Mesendoderm (in vitro differentiated cells): ENCODE data around the gene IGF1R.

Source experiments
- DNase-seq: peaks from one replicate; pipeline ENCODE4 v3.0.0; 2013
- H2AK5ac ChIP-seq: 2 replicates; pipeline ENCODE4 v1.6.1; 2013; ENCODE audit warnings: low read length, inconsistent platforms
- H2BK120ac ChIP-seq: 2 replicates; pipeline ENCODE4 v1.6.1; 2013; ENCODE audit warnings: low read depth, mild to moderate bottlenecking, low read length, moderate library complexity, mixed read lengths
- H2BK15ac ChIP-seq: replicated peaks from 2 replicates; pipeline ENCODE4 v1.6.1; 2013; ENCODE audit warnings: low read depth, mild to moderate bottlenecking, moderate library complexity
- H2BK5ac ChIP-seq: 2 replicates; pipeline ENCODE4 v1.6.1; 2013; ENCODE audit warnings: low read length, inconsistent platforms
- H3K18ac ChIP-seq: 2 replicates; pipeline ENCODE4 v1.6.1; 2013; ENCODE audit warnings: mild to moderate bottlenecking, low read length, mixed read lengths
- H3K23ac ChIP-seq: one replicate; pipeline ENCODE4 v1.6.1; 2013; ENCODE audit warnings: low read length
- H3K27ac ChIP-seq: 2 replicates; pipeline ENCODE4 v1.5.1; 2013; ENCODE audit warnings: low read depth, mild to moderate bottlenecking, inconsistent platforms, low read length, moderate library complexity
- H3K27me3 ChIP-seq: 2 replicates; pipeline ENCODE4 v1.6.1; 2013; ENCODE audit warnings: low read length, control low read depth, mild to moderate bottlenecking, inconsistent platforms; ENCODE audit not compliant: insufficient read depth, poor library complexity
- H3K36me3 ChIP-seq: 2 replicates; pipeline ENCODE4 v1.6.1; 2013; ENCODE audit warnings: low read length, inconsistent platforms; ENCODE audit not compliant: control insufficient read depth, insufficient read depth
- H3K4ac ChIP-seq: one replicate; pipeline ENCODE4 v1.6.1; 2013; ENCODE audit warnings: low read depth, mild to moderate bottlenecking, low read length, moderate library complexity
- H3K4me1 ChIP-seq: 2 replicates; pipeline ENCODE4 v1.6.1; 2013; ENCODE audit warnings: low read depth, low read length, inconsistent platforms; ENCODE audit not compliant: control insufficient read depth
- H3K4me2 ChIP-seq: 2 replicates; pipeline ENCODE4 v1.6.1; 2013; ENCODE audit warnings: low read length
- H3K4me3 ChIP-seq: 2 replicates; pipeline ENCODE4 v1.5.1; 2013; ENCODE audit warnings: mild to moderate bottlenecking, low read length
- H3K56ac ChIP-seq: one replicate; pipeline ENCODE4 v1.6.1; 2013; ENCODE audit warnings: low read length
- H3K79me1 ChIP-seq: 2 replicates; pipeline ENCODE4 v1.6.1; 2013; ENCODE audit warnings: low read length, inconsistent platforms
- H3K79me2 ChIP-seq: 2 replicates; pipeline ENCODE4 v1.6.1; 2013; ENCODE audit warnings: mild to moderate bottlenecking, low read length; ENCODE audit not compliant: control insufficient read depth, insufficient read depth
- H3K9ac ChIP-seq: 2 replicates; pipeline ENCODE4 v1.6.1; 2013; ENCODE audit warnings: low read length, inconsistent platforms
- H4K5ac ChIP-seq: one replicate; pipeline ENCODE4 v1.6.1; 2013; ENCODE audit warnings: low read length
- H4K8ac ChIP-seq: one replicate; pipeline ENCODE4 v1.6.1; 2013; ENCODE audit warnings: low read depth, mild to moderate bottlenecking, control low read depth, low read length, moderate library complexity
- WGBS: extraction: QIAGEN DNeasy Blood & Tissue Kit; methylation state at CpG from one replicate; pipeline ENCODE4 v1.1.7; 2013; ENCODE audit warnings: low lambda C conversion rate, missing lambda C conversion rate; ENCODE audit not compliant: insufficient coverage; ENCODE audit errors: extremely low coverage; 5-methylcytosine and 5-hydroxymethylcytosine counted together

The IGF1R gene

DNA sequence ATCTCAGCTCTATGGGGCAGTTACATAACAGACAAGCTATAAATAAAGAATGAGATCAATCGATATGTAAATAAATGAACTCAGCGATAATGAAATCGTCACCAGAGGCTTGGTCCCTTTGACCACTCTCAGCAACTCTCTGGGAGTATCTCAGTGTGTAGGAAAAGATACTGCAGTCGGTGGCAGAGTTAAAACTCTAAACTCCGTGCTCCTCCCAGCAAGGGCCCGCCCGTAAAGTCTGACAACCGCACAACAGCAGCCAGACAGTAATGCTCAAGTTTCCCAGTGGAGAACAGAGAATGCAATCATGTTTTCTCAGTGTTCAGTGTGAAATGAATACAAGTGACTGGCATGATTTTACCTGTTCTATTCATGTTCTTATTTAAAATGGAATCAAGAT is 28.3 kb upstream of the IGF1R start:
- Histone ChIP-seq H3K18ac (no peak overlapping the region), H4K8ac (no peak overlapping the region), H2BK15ac (no peak overlapping the region), H3K9ac (no peak overlapping the region), H3K79me2 (no peaks in the 10 kb centered on the region), H3K36me3 (no peaks in the 10 kb centered on the region), H4K5ac (no peak overlapping the region), H3K23ac (no peak overlapping the region), H2BK5ac (no peak overlapping the region), H3K4me2 (no peak overlapping the region), H3K4ac (no peak overlapping the region), H3K4me1 (no peaks in the 10 kb centered on the region), H2AK5ac (no peak overlapping the region), H3K56ac (no peak overlapping the region), H2BK120ac (no peak overlapping the region), H3K27ac (no peak overlapping the region), H3K79me1 (no peaks in the 10 kb centered on the region), H3K4me3 (no peak overlapping the region), H3K27me3 (no peaks in the 10 kb centered on the region)
- no peak for DNase-seq
- WGBS = no CpG with 5 or more reads among the region's 8 CpGs

DNA sequence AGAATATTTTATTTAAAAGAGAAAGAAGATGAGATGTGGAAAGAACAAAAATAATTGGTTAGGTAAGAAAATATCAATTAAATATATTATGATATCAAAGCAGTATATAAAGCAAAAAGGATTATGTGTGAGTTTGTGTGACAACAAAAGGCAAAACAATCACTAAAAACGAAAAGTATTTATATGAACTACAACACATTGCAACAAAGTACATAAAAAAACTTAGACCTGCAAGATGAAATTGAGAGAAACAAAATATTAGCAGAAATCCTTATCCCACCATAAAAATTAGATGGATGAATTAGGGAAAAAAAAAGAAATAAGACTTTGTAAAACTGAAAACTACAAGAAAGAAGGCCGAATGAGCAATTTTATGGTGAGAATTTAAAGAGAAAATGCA is 27.3 kb upstream of the IGF1R start:
- Histone ChIP-seq H3K79me2 (no peaks in the 10 kb centered on the region), H2BK120ac (no peak overlapping the region), H3K56ac (no peak overlapping the region), H3K4me1 (no peaks in the 10 kb centered on the region), H3K4me2 (no peak overlapping the region), H3K4me3 (no peak overlapping the region), H3K23ac (no peak overlapping the region), H3K27ac (no peak overlapping the region), H2BK5ac (no peak overlapping the region), H3K18ac (no peak overlapping the region), H3K36me3 (no peaks in the 10 kb centered on the region), H3K9ac (no peak overlapping the region), H3K4ac (no peak overlapping the region), H4K5ac (no peak overlapping the region), H3K27me3 (no peaks in the 10 kb centered on the region), H2BK15ac (no peak overlapping the region), H4K8ac (no peak overlapping the region), H2AK5ac (no peak overlapping the region), H3K79me1 (no peaks in the 10 kb centered on the region)
- no peak for DNase-seq
- no CpG with 5 or more reads among the region's 2 CpGs for WGBS

DNA sequence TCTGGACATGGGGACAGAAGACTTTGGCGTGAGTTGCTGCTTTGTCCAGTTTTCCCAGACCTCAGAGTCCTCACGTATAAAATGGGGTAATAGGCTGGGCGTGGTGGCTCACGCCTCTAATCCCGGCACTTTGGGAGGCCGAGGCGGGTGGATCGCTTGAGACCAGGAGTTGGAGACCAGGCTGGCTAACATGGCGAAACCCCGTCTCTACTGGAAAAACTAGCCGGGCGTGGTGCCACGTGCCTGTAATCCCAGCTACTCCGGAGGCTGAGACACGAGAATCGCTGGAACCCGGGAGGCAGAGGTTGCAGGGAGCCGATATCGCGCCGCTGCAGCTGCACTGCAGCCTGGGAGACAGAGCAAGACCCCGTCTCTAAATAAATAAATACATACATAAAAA is 22.7 kb upstream of the IGF1R start:
- Histone ChIP-seq H3K18ac (no peak overlapping the region), H3K4me3 (no peak overlapping the region), H3K56ac (no peak overlapping the region), H4K8ac (no peak overlapping the region), H3K36me3 (no peaks in the 10 kb centered on the region), H3K23ac (no peak overlapping the region), H3K4me1 (no peaks in the 10 kb centered on the region), H4K5ac (no peak overlapping the region), H2AK5ac (no peak overlapping the region), H2BK120ac (no peak overlapping the region), H3K79me1 (no peaks in the 10 kb centered on the region), H3K9ac (no peak overlapping the region), H3K27ac (no peak overlapping the region), H2BK5ac (no peak overlapping the region), H3K4ac (no peak overlapping the region), H3K4me2 (no peak overlapping the region), H3K27me3 (no peaks in the 10 kb centered on the region), H2BK15ac (no peak overlapping the region), H3K79me2 (no peaks in the 10 kb centered on the region)
- DNase-seq = no peak
- WGBS = no CpG with 5 or more reads among the region's 22 CpGs

DNA sequence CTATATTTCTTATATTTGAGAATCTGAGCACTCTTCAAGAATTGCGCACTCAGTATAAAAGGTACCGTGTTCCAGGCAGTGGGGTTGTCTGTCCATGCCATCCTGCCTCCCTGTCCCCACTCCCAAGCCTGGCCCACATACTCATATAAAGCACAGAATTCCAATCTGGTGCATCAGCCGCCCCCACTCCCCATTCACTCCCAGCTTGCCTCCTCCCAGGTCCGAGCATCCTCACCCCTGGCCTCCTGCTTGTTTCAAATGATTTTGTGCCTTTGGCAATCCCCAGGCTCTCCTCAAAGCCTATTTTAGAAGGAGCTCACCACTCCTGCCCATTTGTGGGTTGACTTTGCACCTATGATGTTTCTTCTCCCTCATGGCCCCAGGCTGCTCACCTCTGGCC is 22.2 kb upstream of the IGF1R start:
- no peak overlapping the region for H2BK5ac ChIP-seq
- no peak overlapping the region for H2BK120ac ChIP-seq
- no peak overlapping the region for H3K18ac ChIP-seq
- H3K4me2 ChIP-seq = no peak overlapping the region
- no peaks in the 10 kb centered on the region for H3K27me3 ChIP-seq
- H4K5ac ChIP-seq = no peak overlapping the region
- no peaks in the 10 kb centered on the region for H3K79me1 ChIP-seq
- no peak overlapping the region for H3K56ac ChIP-seq
- H3K4me3 ChIP-seq = no peak overlapping the region
- H2AK5ac ChIP-seq = no peak overlapping the region
- H2BK15ac ChIP-seq = no peak overlapping the region
- no peak overlapping the region for H3K27ac ChIP-seq
- H3K9ac ChIP-seq = no peak overlapping the region
- H3K4me1 ChIP-seq = no peaks in the 10 kb centered on the region
- no peaks in the 10 kb centered on the region for H3K79me2 ChIP-seq
- peak; percentile 29 for DNase-seq
- no peak overlapping the region for H3K23ac ChIP-seq
- H4K8ac ChIP-seq = no peak overlapping the region
- no peak overlapping the region for H3K4ac ChIP-seq
- no CpG with 5 or more reads among the region's 4 CpGs for WGBS
- no peaks in the 10 kb centered on the region for H3K36me3 ChIP-seq

DNA sequence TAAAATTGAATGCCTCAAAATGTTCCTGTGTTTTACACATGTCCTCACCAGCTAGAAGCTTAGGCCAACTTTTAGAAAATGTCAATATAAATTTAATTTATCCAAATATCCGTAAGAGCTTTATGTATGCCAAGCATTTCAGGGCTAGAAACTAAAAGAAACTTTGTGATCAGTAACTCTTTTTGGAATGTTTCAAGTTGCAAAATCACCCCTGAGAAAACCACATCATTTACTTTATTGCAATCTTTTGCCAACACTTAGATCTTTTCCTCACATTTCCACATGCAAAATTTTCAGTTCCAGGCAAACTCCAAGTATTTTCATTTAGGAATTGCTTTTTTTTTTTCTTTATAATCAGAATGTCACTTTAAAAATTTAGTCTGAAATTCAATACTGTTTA is 20.1 kb upstream of the IGF1R start:
- H3K4me1 ChIP-seq = no peaks in the 10 kb centered on the region
- no peak overlapping the region for H3K4me3 ChIP-seq
- H2BK5ac ChIP-seq = no peak overlapping the region
- no peak overlapping the region for H3K4ac ChIP-seq
- no peak overlapping the region for H3K56ac ChIP-seq
- H3K9ac ChIP-seq = no peak overlapping the region
- no peaks in the 10 kb centered on the region for H3K36me3 ChIP-seq
- no peak overlapping the region for H3K27ac ChIP-seq
- H3K79me2 ChIP-seq = no peaks in the 10 kb centered on the region
- no peak overlapping the region for H2AK5ac ChIP-seq
- no peaks in the 10 kb centered on the region for H3K27me3 ChIP-seq
- H3K79me1 ChIP-seq = no peaks in the 10 kb centered on the region
- H2BK15ac ChIP-seq = no peak overlapping the region
- no peak overlapping the region for H2BK120ac ChIP-seq
- no CpG with 5 or more reads among the region's 1 CpG for WGBS
- H4K8ac ChIP-seq = no peak overlapping the region
- no peak overlapping the region for H3K23ac ChIP-seq
- no peak for DNase-seq
- no peak overlapping the region for H4K5ac ChIP-seq
- H3K4me2 ChIP-seq = no peak overlapping the region
- no peak overlapping the region for H3K18ac ChIP-seq

DNA sequence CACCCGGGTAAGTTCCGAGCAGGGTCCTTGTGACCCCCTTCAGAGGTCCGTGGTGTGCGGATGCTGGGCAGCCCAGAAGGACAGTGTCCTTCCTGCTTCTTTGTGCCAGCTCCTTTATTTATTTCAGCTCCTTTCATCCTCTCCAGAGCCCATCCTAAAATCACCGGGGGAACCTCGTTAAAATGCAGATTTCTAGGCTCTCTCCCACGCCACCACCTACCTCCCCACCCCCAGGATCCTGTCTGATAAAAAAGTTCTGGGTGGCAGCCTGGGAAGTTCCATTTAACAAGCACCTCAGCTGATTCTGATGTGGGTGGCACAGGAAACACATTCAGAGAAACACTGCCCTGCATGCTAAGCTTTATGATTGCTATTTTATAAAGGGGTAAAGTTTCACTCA is 12.5 kb upstream of the IGF1R start:
- no CpG with 5 or more reads among the region's 7 CpGs for WGBS
- no peaks in the 10 kb centered on the region for H3K79me1 ChIP-seq
- H3K4me3 ChIP-seq = no peak overlapping the region
- no peak overlapping the region for H2BK5ac ChIP-seq
- H2BK120ac ChIP-seq = no peak overlapping the region
- H2AK5ac ChIP-seq = no peak overlapping the region
- no peak overlapping the region for H2BK15ac ChIP-seq
- H3K4ac ChIP-seq = no peak overlapping the region
- H3K4me2 ChIP-seq = no peak overlapping the region
- H4K8ac ChIP-seq = no peak overlapping the region
- H3K27me3 ChIP-seq = no peaks in the 10 kb centered on the region
- H3K79me2 ChIP-seq = no peaks in the 10 kb centered on the region
- DNase-seq = no peak
- H3K18ac ChIP-seq = no peak overlapping the region
- no peak overlapping the region for H3K9ac ChIP-seq
- no peaks in the 10 kb centered on the region for H3K4me1 ChIP-seq
- no peak overlapping the region for H3K56ac ChIP-seq
- H3K27ac ChIP-seq = no peak overlapping the region
- no peaks in the 10 kb centered on the region for H3K36me3 ChIP-seq
- no peak overlapping the region for H3K23ac ChIP-seq
- H4K5ac ChIP-seq = no peak overlapping the region
